Measurements from ENCODE around the gene PCNX2.
A peak's percentile ranks its signal among the peaks of the same experiment; 100 is the strongest.
"Not testable (repeated sequence)": the region's sequence is repeated elsewhere in the genome, so short reads cannot be mapped to it uniquely, and the experiment has no call there.

Gene PCNX2

DNA sequence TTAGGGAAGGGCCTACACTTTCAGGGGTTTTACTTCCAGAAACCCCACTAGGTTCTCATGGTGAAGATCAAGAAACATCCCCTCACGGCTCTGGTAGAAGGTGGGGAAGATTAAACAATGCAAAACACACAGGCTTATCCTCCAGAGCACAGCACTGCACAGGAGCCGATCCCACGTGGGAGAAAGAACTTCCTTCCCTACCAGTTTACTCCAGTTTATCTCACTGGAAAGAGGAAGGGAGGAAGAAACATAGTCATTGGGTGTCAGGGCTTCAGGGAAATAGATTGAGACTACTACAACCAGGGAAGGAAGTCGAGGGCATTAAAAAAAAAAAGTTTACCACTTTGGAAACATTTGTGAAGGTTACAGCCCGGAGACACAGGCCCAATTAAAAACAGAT is 180.7 kb downstream of the PCNX2 start:
- TF ChIP-seq, protein P1, sequence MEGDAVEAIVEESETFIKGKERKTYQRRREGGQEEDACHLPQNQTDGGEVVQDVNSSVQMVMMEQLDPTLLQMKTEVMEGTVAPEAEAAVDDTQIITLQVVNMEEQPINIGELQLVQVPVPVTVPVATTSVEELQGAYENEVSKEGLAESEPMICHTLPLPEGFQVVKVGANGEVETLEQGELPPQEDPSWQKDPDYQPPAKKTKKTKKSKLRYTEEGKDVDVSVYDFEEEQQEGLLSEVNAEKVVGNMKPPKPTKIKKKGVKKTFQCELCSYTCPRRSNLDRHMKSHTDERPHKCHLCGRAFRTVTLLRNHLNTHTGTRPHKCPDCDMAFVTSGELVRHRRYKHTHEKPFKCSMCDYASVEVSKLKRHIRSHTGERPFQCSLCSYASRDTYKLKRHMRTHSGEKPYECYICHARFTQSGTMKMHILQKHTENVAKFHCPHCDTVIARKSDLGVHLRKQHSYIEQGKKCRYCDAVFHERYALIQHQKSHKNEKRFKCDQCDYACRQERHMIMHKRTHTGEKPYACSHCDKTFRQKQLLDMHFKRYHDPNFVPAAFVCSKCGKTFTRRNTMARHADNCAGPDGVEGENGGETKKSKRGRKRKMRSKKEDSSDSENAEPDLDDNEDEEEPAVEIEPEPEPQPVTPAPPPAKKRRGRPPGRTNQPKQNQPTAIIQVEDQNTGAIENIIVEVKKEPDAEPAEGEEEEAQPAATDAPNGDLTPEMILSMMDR (IDR thresholded peaks at IDR 0.05), result no peak
- TF ChIP-seq ZFX (IDR thresholded peaks at IDR 0.05; ENCODE audit: borderline replicate concordance), result no peak
- H3K27ac ChIP-seq, result no peak overlapping the region

DNA sequence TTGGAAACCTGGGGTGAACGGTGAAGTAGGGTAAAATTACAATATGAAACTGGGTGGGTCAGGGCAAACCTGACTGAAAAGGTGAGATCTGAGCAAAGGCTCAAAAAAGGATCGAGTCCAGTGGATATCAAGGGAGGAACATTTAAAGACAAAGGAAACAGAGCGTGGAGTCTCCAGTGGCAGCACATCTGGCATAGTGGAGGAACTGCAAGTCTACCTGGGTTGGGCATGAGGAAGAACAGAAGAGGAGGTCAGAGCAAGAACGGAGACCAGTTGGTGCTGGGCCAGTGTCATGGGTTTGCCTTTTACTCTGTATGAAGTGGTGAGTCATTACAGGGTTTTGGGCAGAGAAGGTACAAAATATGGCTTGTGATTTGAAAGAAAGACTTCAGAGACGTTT is 181.4 kb downstream of the PCNX2 start:
- TF ChIP-seq, protein P1 (IDR thresholded peaks at IDR 0.05), result no peak
- no peak for TF ChIP-seq ZFX (IDR thresholded peaks at IDR 0.05; ENCODE audit: borderline replicate concordance)
- H3K27ac ChIP-seq, result no peak overlapping the region

- H3K27ac ChIP-seq, result no peak overlapping the region
- TF ChIP-seq, protein P1 (IDR thresholded peaks at IDR 0.05), result peak; percentile 8; the same call in 1 of the 2 replicates
- no peak for TF ChIP-seq ZFX (IDR thresholded peaks at IDR 0.05; ENCODE audit: borderline replicate concordance)
Measured at GRCh38 chr1:233113009-233113879, 182.3 kb downstream of the PCNX2 start.

GRCh38 chr1:233112186-233113008 is 183.1 kb downstream of the PCNX2 start:
- H3K27ac ChIP-seq, result no peak overlapping the region
- TF ChIP-seq ZFX (IDR thresholded peaks at IDR 0.05; ENCODE audit: borderline replicate concordance), result no peak
- TF ChIP-seq, protein P1 (IDR thresholded peaks at IDR 0.05), result no peak

DNA sequence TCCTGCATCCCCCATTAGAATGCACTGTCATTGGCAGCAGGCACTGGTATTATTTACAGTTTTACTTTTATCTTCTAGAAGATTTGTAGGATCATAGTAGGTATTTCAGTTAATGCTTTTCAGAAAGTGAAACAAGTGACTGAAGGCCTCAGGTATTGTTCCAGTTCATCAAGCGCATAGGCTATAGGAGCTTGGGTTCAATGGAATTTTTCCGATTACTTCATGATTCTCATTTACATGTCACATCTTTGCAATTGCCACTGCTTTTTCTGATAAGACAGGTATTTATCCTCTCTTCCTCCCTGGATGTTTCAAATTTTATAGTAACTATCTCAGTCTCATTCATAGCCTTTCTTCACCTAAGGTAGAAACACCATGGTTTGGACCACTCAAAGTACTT is 183.8 kb downstream of the PCNX2 start:
- TF ChIP-seq, protein P1 (IDR thresholded peaks at IDR 0.05), result no peak
- TF ChIP-seq ZFX (IDR thresholded peaks at IDR 0.05; ENCODE audit: borderline replicate concordance), result no peak
- H3K27ac ChIP-seq, result no peak overlapping the region

- TF ChIP-seq ZFX (IDR thresholded peaks at IDR 0.05; ENCODE audit: borderline replicate concordance), result no peak
- TF ChIP-seq, protein P1 (IDR thresholded peaks at IDR 0.05), result no peak
- no peak overlapping the region for H3K27ac ChIP-seq
Measured at GRCh38 chr1:233109096-233109495, 186.4 kb downstream of the PCNX2 start.

GRCh38 chr1:233107716-233108130 is 187.8 kb downstream of the PCNX2 start:
- not testable (repeated sequence) for H3K27ac ChIP-seq

Data from 22Rv1 (cell line).